Upper lobe of left lung (tissue), 4 donors: ENCODE measurements around the gene IPO11.

ENCODE experiments used
- CTCF ChIP-seq, 6 experiments: fragments of 450-650 bp in 4 of 6; fragments of 200-600 bp in 2 of 6; sonication (generic) in 2 of 6; IDR thresholded peaks; one replicate each; pipeline ENCODE4 v1.5.1; 2016 to 2019; ENCODE audit warnings: antibody characterized with exemption in 6 of 6
- EP300 ChIP-seq, 4 donors: sonication (generic); formaldehyde crosslinking; IDR thresholded peaks; one replicate each; pipeline ENCODE4 v1.5.1; 2017; ENCODE audit warnings: antibody characterized with exemption in 4 of 4, control low read depth in 2 of 4
- POLR2A ChIP-seq, 4 donors: fragments of 450-650 bp; IDR thresholded peaks; one replicate each; pipeline ENCODE4 v1.5.1; 2016 to 2017; ENCODE audit warnings: antibody characterized with exemption in 4 of 4, mild to moderate bottlenecking in 2 of 4
- POLR2AphosphoS5 ChIP-seq, 2 donors: sonication (generic); formaldehyde crosslinking; IDR thresholded peaks; one replicate each; pipeline ENCODE4 v1.5.1; 2017; ENCODE audit warnings: antibody characterized with exemption in 2 of 2

- TF ChIP-seq EP300 (IDR thresholded peaks at IDR 0.05) (no peak), CTCF (IDR thresholded peaks at IDR 0.05) (no peak), POLR2A (IDR thresholded peaks at IDR 0.05) (no peak), POLR2AphosphoS5 (IDR thresholded peaks at IDR 0.05) (no peak)
Observed at GRCh38 chr5:62581836-62582597, 169.5 kb downstream of the IPO11 start.
